Panc1 (cell line): Measurements from ENCODE around the gene ZNF107. TPM values are rescaled to one million over a fixed set of nuclear protein-coding genes. Genes with fewer than 3 reads are reported as not detected.
"Not testable (repeated sequence)": the region's sequence is repeated elsewhere in the genome, so short reads cannot be mapped to it uniquely, and the experiment has no call there.

ENCODE experiments used
- ATAC-seq: fragments of 200-7000 bp; cut with Tn5 transposase; 2 replicates; pipeline ENCODE4 v1.9.1; 2020; ENCODE audit warnings: mild to moderate bottlenecking, moderate library complexity
- BruUV-seq: library from RNA; stranded (reverse); fragments of 400-500 nt; replicated peaks from 2 replicates; lab custom pipeline; 2021; lab: Mats Ljungman, UMichigan
- CTCF ChIA-PET: fragments of 300-600 bp; sonication (Branson Sonifier 250); formaldehyde crosslinking; loops from one replicate; lab custom pipeline; 2022; ENCODE audit warnings: antibody characterized with exemption; lab: Charles Lee
- POLR2A ChIA-PET: fragments of 300-600 bp; sonication (Branson Sonifier 250); formaldehyde crosslinking; loops from one replicate; lab custom pipeline; 2022; ENCODE audit warnings: antibody characterized with exemption; lab: Charles Lee
- DNase-seq: peaks from one replicate; pipeline ENCODE4 v3.0.0-alpha.2; 2010; ENCODE audit warnings: low read depth, low spot score
- H3K27ac ChIP-seq: 2 replicates; pipeline ENCODE4 v1.5.1; 2011; ENCODE audit warnings: mild to moderate bottlenecking, low read length, inconsistent platforms
- H3K27me3 ChIP-seq: fragments of 200-500 bp; sonication (Bioruptor generic); 2 replicates; pipeline ENCODE4 v1.6.0; 2014; ENCODE audit warnings: low read length, inconsistent platforms; ENCODE audit not compliant: control insufficient read depth, insufficient read depth
- H3K36me3 ChIP-seq: fragments of 200-500 bp; sonication (Bioruptor generic); 2 replicates; pipeline ENCODE4 v1.5.1; 2014; ENCODE audit warnings: inconsistent platforms, mild to moderate bottlenecking, low read length, moderate library complexity; ENCODE audit not compliant: control insufficient read depth, insufficient read depth
- H3K4me1 ChIP-seq: 2 replicates; pipeline ENCODE4 v1.5.1; 2011; ENCODE audit warnings: inconsistent platforms, mild to moderate bottlenecking, low read length, moderate library complexity; ENCODE audit not compliant: control insufficient read depth, insufficient read depth
- H3K4me3 ChIP-seq, 2 experiments: 2 replicates each; pipeline ENCODE4 v1.5.1; 2011 to 2012; ENCODE audit warnings: low read depth in 2 of 2, low read length in 2 of 2, mild to moderate bottlenecking in 2 of 2, inconsistent platforms in 1 of 2, moderate library complexity in 1 of 2
- H3K9me3 ChIP-seq: fragments of 200-500 bp; sonication (Bioruptor generic); 2 replicates; pipeline ENCODE4 v1.5.1; 2014; ENCODE audit warnings: low read depth, mild to moderate bottlenecking, inconsistent platforms, low read length, moderate library complexity; ENCODE audit not compliant: control insufficient read depth, insufficient read depth
- CTCF ChIP-seq: fragments of 450-650 bp; IDR thresholded peaks from 2 replicates; pipeline ENCODE4 v1.5.1; 2017; ENCODE audit warnings: mild to moderate bottlenecking
- POLR2AphosphoS5 ChIP-seq: IDR thresholded peaks from 2 replicates; pipeline ENCODE4 v1.6.1; 2012; ENCODE audit warnings: mild to moderate bottlenecking, low read depth, low read length, moderate library complexity
- SIN3A ChIP-seq: IDR thresholded peaks from 2 replicates; pipeline ENCODE4 v1.6.1; 2012; ENCODE audit warnings: low read depth, mild to moderate bottlenecking, low read length, moderate library complexity, borderline replicate concordance; ENCODE audit not compliant: insufficient read depth
- TCF7L2 ChIP-seq: IDR thresholded peaks from 2 replicates; pipeline ENCODE4 v1.6.1; 2011; ENCODE audit warnings: mild to moderate bottlenecking, low read depth, low read length, inconsistent platforms
- in situ Hi-C: cut with HindIII; loops from 2 replicates; pipeline ENCODE4 v1.10.0; 2016; ENCODE audit warnings: low sequenced_read_pairs, low pct_unique_long_range_greater_than_20kb
- intact Hi-C: fragments of 100-400 bp; cut with micrococcal nuclease; formaldehyde crosslinking; loops from one replicate; pipeline ENCODE4 v1.10.0; 2022; ENCODE audit not compliant: unreplicated experiment
- total RNA-seq: library from RNA; stranded (reverse); gene quantifications from one replicate; pipeline ENCODE4 v1.2.1, GENCODE V29; 2021; ENCODE audit not compliant: unreplicated experiment
- TF ChIP-seq, protein P1 (sequence below), 2 experiments: IDR thresholded peaks; 2 replicates each; pipeline ENCODE4 v1.6.1; 2011 to 2012; ENCODE audit warnings: low read depth in 2 of 2, control low read depth in 1 of 2, low read length in 1 of 2, mild to moderate bottlenecking in 1 of 2, moderate library complexity in 1 of 2; ENCODE audit not compliant: insufficient read depth in 1 of 2

The ZNF107 gene
- total RNA-seq, 1 experiment from 2014 or later = 11.1 TPM

GRCh38 chr7:64738953-64739352 lies 73.0 kb downstream of the ZNF107 start:
- BruUV-seq, DNase-seq, H3K27me3 ChIP-seq, CTCF ChIA-PET, H3K36me3 ChIP-seq, POLR2A ChIA-PET, intact Hi-C loops, in situ Hi-C loops, H3K9me3 ChIP-seq, H3K4me3 ChIP-seq, ATAC-seq, H3K4me1 ChIP-seq, H3K27ac ChIP-seq: not testable (repeated sequence)

- Histone ChIP-seq H3K36me3 (no peaks in the 10 kb centered on the region), H3K4me3 (no peak overlapping the region), H3K9me3 (peaks cover 7% of the 10 kb centered on the region; the same call in 1 of the 2 replicates), H3K27me3 (no peaks in the 10 kb centered on the region), H3K27ac (no peak overlapping the region), H3K4me1 (no peaks in the 10 kb centered on the region; the same call in 1 of the 2 replicates)
- ChIA-PET CTCF (no interaction called here), POLR2A (no interaction called here)
- intact Hi-C loops (no loop called here), in situ Hi-C loops (no loop called here)
- TF ChIP-seq TCF7L2 (no peak), CTCF (no peak), POLR2AphosphoS5 (no peak), SIN3A (no peak)
- TF ChIP-seq, protein P1, sequence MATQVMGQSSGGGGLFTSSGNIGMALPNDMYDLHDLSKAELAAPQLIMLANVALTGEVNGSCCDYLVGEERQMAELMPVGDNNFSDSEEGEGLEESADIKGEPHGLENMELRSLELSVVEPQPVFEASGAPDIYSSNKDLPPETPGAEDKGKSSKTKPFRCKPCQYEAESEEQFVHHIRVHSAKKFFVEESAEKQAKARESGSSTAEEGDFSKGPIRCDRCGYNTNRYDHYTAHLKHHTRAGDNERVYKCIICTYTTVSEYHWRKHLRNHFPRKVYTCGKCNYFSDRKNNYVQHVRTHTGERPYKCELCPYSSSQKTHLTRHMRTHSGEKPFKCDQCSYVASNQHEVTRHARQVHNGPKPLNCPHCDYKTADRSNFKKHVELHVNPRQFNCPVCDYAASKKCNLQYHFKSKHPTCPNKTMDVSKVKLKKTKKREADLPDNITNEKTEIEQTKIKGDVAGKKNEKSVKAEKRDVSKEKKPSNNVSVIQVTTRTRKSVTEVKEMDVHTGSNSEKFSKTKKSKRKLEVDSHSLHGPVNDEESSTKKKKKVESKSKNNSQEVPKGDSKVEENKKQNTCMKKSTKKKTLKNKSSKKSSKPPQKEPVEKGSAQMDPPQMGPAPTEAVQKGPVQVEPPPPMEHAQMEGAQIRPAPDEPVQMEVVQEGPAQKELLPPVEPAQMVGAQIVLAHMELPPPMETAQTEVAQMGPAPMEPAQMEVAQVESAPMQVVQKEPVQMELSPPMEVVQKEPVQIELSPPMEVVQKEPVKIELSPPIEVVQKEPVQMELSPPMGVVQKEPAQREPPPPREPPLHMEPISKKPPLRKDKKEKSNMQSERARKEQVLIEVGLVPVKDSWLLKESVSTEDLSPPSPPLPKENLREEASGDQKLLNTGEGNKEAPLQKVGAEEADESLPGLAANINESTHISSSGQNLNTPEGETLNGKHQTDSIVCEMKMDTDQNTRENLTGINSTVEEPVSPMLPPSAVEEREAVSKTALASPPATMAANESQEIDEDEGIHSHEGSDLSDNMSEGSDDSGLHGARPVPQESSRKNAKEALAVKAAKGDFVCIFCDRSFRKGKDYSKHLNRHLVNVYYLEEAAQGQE (IDR thresholded peaks at IDR 0.05; ENCODE audit: insufficient read depth in 1 of 2, low read depth in 2 of 2, low read length in 1 of 2) = no peak
- no peak for DNase-seq
- BruUV-seq = no TSS peak
- ATAC-seq = no peak
Observed at GRCh38 chr7:64744680-64745079, 78.7 kb downstream of the ZNF107 start.

DNA sequence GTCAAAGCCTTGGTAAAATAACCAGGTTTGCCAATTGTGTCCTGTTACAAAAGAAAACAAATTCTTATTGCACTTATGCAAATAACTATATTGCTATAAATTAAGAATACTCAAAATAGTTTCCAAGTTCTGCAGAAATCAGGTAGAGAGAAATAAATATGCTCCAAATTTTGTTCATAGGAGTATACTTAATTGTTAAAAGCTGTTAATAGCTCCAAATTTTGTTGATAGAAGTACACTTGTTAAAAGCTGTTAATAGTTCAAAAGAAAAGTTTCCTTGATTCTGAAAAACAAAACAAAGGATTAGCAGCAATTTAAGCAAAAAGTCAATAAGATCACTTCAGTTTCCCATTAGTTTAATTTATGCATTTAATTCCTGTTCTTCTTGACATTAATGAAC lies 81.9 kb downstream of the ZNF107 start:
- DNase-seq (no peak), ATAC-seq (no peak)
- H3K36me3 ChIP-seq = no peaks in the 10 kb centered on the region
- H3K27me3 ChIP-seq = no peaks in the 10 kb centered on the region
- no peak overlapping the region for H3K27ac ChIP-seq
- ChIA-PET CTCF (no interaction called here), POLR2A (no interaction called here)
- peaks cover 9% of the 10 kb centered on the region; the same call in 1 of the 2 replicates for H3K9me3 ChIP-seq
- in situ Hi-C loops = no loop called here
- H3K4me3 ChIP-seq = no peak overlapping the region
- TF ChIP-seq POLR2AphosphoS5 (no peak), SIN3A (no peak), TCF7L2 (no peak), CTCF (no peak)
- TF ChIP-seq, protein P1 (IDR thresholded peaks at IDR 0.05; ENCODE audit: insufficient read depth in 1 of 2, low read depth in 2 of 2, low read length in 1 of 2) = no peak
- intact Hi-C loops = no loop called here
- H3K4me1 ChIP-seq = no peaks in the 10 kb centered on the region; the same call in 1 of the 2 replicates
- no TSS peak for BruUV-seq
